ENCODE measurements around the gene WNT2. TPM values are rescaled to one million over a fixed set of nuclear protein-coding genes. Genes with fewer than 3 reads are reported as not detected.

Gene WNT2
- total and polyA plus RNA-seq, 2 donors (not counting 1 experiment from before 2014, with no cell fraction given), result 1.7 to 14.5 TPM

GRCh38 chr7:117313582-117313981, 9.3 kb downstream of the WNT2 start:
- Histone ChIP-seq H3K4me1 (ENCODE audit: control insufficient read depth, extremely low read depth, insufficient read depth, low read length) (no peaks in the 10 kb centered on the region), H3K27me3 (ENCODE audit: control insufficient read depth, insufficient read depth, low read length) (no peaks in the 10 kb centered on the region), H3K4me2 (ENCODE audit: extremely low read depth, insufficient read depth, low read length) (no peak overlapping the region), H3K9me3 (ENCODE audit: control insufficient read depth, insufficient read depth, low read depth, low read length) (no peaks in the 10 kb centered on the region), H3K9ac (ENCODE audit: insufficient read depth, low read length) (no peak overlapping the region), H2AFZ (ENCODE audit: low read length) (no peak overlapping the region), H3K4me3 (replicated peaks in 1 of 4; ENCODE audit: control extremely low read depth in 1 of 4, insufficient read depth in 1 of 4, low read depth in 3 of 4, low read length in 4 of 4) (no peak overlapping the region), H3K36me3 (ENCODE audit: control insufficient read depth, insufficient read depth, low read length) (no peaks in the 10 kb centered on the region), H3K79me2 (ENCODE audit: control insufficient read depth, insufficient read depth, low read length) (no peaks in the 10 kb centered on the region), H4K20me1 (ENCODE audit: control insufficient read depth, extremely low read depth, insufficient read depth, low read length) (no peaks in the 10 kb centered on the region), H3K27ac (ENCODE audit: insufficient read depth, low read length) (no peak overlapping the region)
- DNase-seq (ENCODE audit: low read depth in 2 of 2), result peak in 1 of 2 donors; percentile 47
- TF ChIP-seq EZH2 (IDR thresholded peaks at IDR 0.05; ENCODE audit: low read length, missing control alignments) (no peak), CTCF (conservative IDR thresholded peaks at IDR 0.05 in 1 of 2, IDR thresholded peaks at IDR 0.05 in 1 of 2; ENCODE audit: low read depth in 1 of 2, low read length in 2 of 2) (no peak)

GRCh38 chr7:117312593-117313580, 10.0 kb downstream of the WNT2 start:
- no peaks in the 10 kb centered on the region for H3K9me3 ChIP-seq (ENCODE audit: control insufficient read depth, insufficient read depth, low read depth, low read length)
- no peaks in the 10 kb centered on the region for H4K20me1 ChIP-seq (ENCODE audit: control insufficient read depth, extremely low read depth, insufficient read depth, low read length)
- no peaks in the 10 kb centered on the region for H3K4me1 ChIP-seq (ENCODE audit: control insufficient read depth, extremely low read depth, insufficient read depth, low read length)
- H3K79me2 ChIP-seq (ENCODE audit: control insufficient read depth, insufficient read depth, low read length), result no peaks in the 10 kb centered on the region
- H2AFZ ChIP-seq (ENCODE audit: low read length), result no peak overlapping the region
- H3K27ac ChIP-seq (ENCODE audit: insufficient read depth, low read length), result no peak overlapping the region
- H3K4me2 ChIP-seq (ENCODE audit: extremely low read depth, insufficient read depth, low read length), result no peak overlapping the region
- DNase-seq (ENCODE audit: low read depth in 2 of 2), result peak in 1 of 2 donors; percentile 28
- no peaks in the 10 kb centered on the region for H3K27me3 ChIP-seq (ENCODE audit: control insufficient read depth, insufficient read depth, low read length)
- no peaks in the 10 kb centered on the region for H3K36me3 ChIP-seq (ENCODE audit: control insufficient read depth, insufficient read depth, low read length)
- no peak overlapping the region for H3K9ac ChIP-seq (ENCODE audit: insufficient read depth, low read length)
- peak in 1 of 2 donors; percentile 49 for TF ChIP-seq CTCF (conservative IDR thresholded peaks at IDR 0.05 in 1 of 2, IDR thresholded peaks at IDR 0.05 in 1 of 2; ENCODE audit: low read depth in 1 of 2, low read length in 2 of 2)
- TF ChIP-seq EZH2 (IDR thresholded peaks at IDR 0.05; ENCODE audit: low read length, missing control alignments), result no peak
- no peak overlapping the region for H3K4me3 ChIP-seq (replicated peaks in 1 of 4; ENCODE audit: control extremely low read depth in 1 of 4, insufficient read depth in 1 of 4, low read depth in 3 of 4, low read length in 4 of 4)

- Histone ChIP-seq H3K27me3 (ENCODE audit: control insufficient read depth, insufficient read depth, low read length) (no peaks in the 10 kb centered on the region), H3K9me3 (ENCODE audit: control insufficient read depth, insufficient read depth, low read depth, low read length) (no peaks in the 10 kb centered on the region), H3K4me2 (ENCODE audit: extremely low read depth, insufficient read depth, low read length) (no peak overlapping the region), H3K27ac (ENCODE audit: insufficient read depth, low read length) (no peak overlapping the region), H4K20me1 (ENCODE audit: control insufficient read depth, extremely low read depth, insufficient read depth, low read length) (no peaks in the 10 kb centered on the region), H3K4me1 (ENCODE audit: control insufficient read depth, extremely low read depth, insufficient read depth, low read length) (no peaks in the 10 kb centered on the region), H2AFZ (ENCODE audit: low read length) (no peak overlapping the region), H3K79me2 (ENCODE audit: control insufficient read depth, insufficient read depth, low read length) (no peaks in the 10 kb centered on the region), H3K9ac (ENCODE audit: insufficient read depth, low read length) (no peak overlapping the region), H3K36me3 (ENCODE audit: control insufficient read depth, insufficient read depth, low read length) (no peaks in the 10 kb centered on the region), H3K4me3 (replicated peaks in 1 of 4; ENCODE audit: control extremely low read depth in 1 of 4, insufficient read depth in 1 of 4, low read depth in 3 of 4, low read length in 4 of 4) (no peak overlapping the region)
- DNase-seq (ENCODE audit: low read depth in 2 of 2), result peak in 1 of 2 donors; percentile 30
- TF ChIP-seq CTCF (conservative IDR thresholded peaks at IDR 0.05 in 1 of 2, IDR thresholded peaks at IDR 0.05 in 1 of 2; ENCODE audit: low read depth in 1 of 2, low read length in 2 of 2) (no peak), EZH2 (IDR thresholded peaks at IDR 0.05; ENCODE audit: low read length, missing control alignments) (no peak)
These were observed 14.0 kb downstream of the WNT2 start for GRCh38 chr7:117308891-117309290.

Data from fibroblast of lung (primary cell).